ENCODE measurements around the gene STH.

DNA sequence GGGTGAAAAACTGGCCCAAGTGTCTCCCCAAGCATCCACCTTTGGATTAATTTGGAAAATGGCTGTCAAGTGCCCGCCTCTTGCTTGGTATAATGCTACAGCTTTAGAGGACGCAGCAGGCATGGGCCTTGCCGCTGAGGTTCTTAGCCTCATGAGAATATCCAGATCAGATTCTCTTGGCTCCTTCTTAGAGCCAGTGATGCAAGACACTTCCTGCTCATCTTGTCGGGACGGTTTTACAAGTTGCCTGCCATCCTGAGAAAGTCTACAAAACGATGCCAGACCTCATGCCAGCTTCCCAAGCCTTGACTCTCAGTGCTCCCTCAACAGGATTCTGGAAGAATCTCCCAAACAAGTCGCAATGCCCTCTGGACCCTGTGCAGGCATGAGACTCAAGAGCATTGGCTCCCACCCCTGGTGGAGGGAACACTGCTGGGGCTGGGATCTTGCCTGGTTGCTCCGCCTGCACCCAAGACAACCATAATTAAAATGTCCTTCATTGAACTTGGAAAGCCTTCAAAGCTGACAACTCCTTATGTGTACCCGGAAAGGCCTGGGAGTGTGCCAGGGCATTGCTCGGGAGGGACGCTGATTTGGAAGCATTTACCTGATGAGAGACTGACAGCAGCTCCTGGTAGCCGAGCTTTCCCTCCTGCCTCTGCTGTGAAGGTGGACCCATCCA is 25.8 kb upstream of the STH start:
- TF ChIP-seq, protein P1, sequence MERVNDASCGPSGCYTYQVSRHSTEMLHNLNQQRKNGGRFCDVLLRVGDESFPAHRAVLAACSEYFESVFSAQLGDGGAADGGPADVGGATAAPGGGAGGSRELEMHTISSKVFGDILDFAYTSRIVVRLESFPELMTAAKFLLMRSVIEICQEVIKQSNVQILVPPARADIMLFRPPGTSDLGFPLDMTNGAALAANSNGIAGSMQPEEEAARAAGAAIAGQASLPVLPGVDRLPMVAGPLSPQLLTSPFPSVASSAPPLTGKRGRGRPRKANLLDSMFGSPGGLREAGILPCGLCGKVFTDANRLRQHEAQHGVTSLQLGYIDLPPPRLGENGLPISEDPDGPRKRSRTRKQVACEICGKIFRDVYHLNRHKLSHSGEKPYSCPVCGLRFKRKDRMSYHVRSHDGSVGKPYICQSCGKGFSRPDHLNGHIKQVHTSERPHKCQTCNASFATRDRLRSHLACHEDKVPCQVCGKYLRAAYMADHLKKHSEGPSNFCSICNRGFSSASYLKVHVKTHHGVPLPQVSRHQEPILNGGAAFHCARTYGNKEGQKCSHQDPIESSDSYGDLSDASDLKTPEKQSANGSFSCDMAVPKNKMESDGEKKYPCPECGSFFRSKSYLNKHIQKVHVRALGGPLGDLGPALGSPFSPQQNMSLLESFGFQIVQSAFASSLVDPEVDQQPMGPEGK (CRISPR knock-in tag; IDR thresholded peaks at IDR 0.05; ENCODE audit: borderline replicate concordance), result no peak
- no peak for TF ChIP-seq SNAI2 (CRISPR knock-in tag; IDR thresholded peaks at IDR 0.05)
